IPS-18a (cell line): Measurements from ENCODE around the gene TMEM255B.
"Not testable (repeated sequence)": the region's sequence is repeated elsewhere in the genome, so short reads cannot be mapped to it uniquely, and the experiment has no call there.

Source experiments
- H3K27ac ChIP-seq: one replicate; pipeline ENCODE4 v1.5.1; 2013; ENCODE audit warnings: low read length
- H3K27me3 ChIP-seq: one replicate; pipeline ENCODE4 v1.6.1; 2013; ENCODE audit warnings: mild to moderate bottlenecking, low read length; ENCODE audit not compliant: control insufficient read depth, insufficient read depth
- H3K36me3 ChIP-seq: one replicate; pipeline ENCODE4 v1.6.1; 2013; ENCODE audit warnings: low read depth, low read length; ENCODE audit not compliant: control insufficient read depth
- H3K4me1 ChIP-seq: one replicate; pipeline ENCODE4 v1.6.1; 2013; ENCODE audit warnings: low read depth, low read length; ENCODE audit not compliant: control insufficient read depth
- H3K4me3 ChIP-seq: one replicate; pipeline ENCODE4 v1.5.1; 2013; ENCODE audit warnings: low read length
- H3K9ac ChIP-seq: one replicate; pipeline ENCODE4 v1.6.1; 2013; ENCODE audit warnings: mild to moderate bottlenecking, low read length, moderate library complexity
- H3K9me3 ChIP-seq: one replicate; pipeline ENCODE4 v1.6.1; 2013; ENCODE audit warnings: low read depth, low read length; ENCODE audit not compliant: control insufficient read depth

TMEM255B gene

DNA sequence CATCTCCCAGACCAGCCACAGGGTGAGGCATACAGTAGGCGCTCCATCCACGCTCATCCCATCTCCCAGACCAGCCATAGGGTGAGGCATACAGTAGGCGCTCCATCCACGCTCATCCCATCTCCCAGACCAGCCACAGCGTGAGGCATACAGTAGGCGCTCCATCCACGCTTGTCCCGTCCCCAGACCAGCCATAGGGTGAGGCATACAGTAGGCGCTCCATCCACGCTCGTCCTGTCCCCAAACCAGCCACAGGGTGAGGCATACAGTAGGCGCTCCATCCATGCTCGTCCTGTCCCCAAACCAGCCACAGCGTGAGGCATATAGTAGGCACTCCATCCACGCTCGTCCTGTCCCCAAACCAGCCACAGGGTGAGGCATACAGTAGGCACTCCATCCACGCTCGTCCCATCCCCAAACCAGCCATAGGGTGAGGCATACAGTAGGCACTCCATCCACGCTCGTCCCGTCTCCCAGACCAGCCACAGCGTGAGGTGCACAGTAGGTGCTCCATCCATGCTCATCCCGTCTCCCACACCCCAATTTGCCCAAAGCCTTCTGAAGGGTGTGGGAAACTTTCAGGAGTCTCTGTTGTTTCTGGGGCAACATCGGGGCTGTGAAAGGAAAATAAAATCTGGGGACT, 13.4 kb upstream of the TMEM255B start:
- H3K9ac ChIP-seq, H3K36me3 ChIP-seq, H3K27ac ChIP-seq, H3K4me3 ChIP-seq, H3K9me3 ChIP-seq, H3K27me3 ChIP-seq: not testable (repeated sequence)
- H3K4me1 ChIP-seq, result peaks cover 11% of the 10 kb centered on the region

DNA sequence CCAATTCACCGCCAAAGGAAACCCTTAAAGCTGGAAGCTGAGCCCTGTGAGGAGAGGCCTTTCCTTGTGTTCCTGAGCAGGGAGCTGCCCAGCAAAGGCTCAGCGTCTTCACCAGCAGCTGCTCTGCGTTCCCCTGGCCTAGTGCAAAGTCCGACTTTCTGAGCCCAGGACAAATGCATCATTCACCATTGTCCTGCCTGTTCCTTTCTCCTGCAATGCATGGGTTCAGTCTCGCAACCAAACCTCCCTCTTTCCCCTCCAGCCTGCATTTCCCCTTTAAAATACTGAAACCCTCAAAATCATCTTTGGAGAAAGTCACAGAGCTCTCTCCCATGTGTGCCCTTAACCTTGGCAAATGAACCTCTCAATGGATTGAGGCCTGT, 12.9 kb upstream of the TMEM255B start:
- H3K27ac ChIP-seq, result no peak overlapping the region

DNA sequence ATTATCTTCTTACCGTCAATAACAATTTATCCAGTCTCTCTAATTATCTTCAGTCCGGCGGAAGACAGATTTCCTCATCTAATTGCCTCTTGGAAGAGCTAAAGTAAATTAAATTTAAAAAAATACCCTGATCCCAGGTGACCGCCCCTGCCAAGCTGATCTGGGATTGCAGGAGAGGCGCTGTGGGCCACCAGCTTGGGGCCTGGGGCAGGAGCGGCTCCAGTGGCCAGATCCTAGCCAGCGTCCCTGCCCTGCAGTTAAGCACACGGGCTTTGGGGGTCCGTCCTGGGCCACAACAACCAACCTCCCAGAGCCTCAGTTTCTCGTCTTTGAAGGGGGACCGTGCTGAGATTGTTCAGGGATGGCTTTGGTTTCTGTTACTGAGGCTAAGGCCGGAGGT, 12.4 kb upstream of the TMEM255B start:
- no peak overlapping the region for H3K4me3 ChIP-seq
- no peaks in the 10 kb centered on the region for H3K9me3 ChIP-seq
- H3K4me1 ChIP-seq, result peaks cover 8% of the 10 kb centered on the region
- H3K9ac ChIP-seq, result no peak overlapping the region
- no peaks in the 10 kb centered on the region for H3K27me3 ChIP-seq
- no peaks in the 10 kb centered on the region for H3K36me3 ChIP-seq
- no peak overlapping the region for H3K27ac ChIP-seq

More for the DNA sequence above, 12.9 kb upstream of the TMEM255B start:
- Histone ChIP-seq H3K27me3 (no peaks in the 10 kb centered on the region), H3K9me3 (no peaks in the 10 kb centered on the region), H3K9ac (no peak overlapping the region), H3K4me3 (no peak overlapping the region), H3K36me3 (no peaks in the 10 kb centered on the region), H3K4me1 (peaks cover 11% of the 10 kb centered on the region)

DNA sequence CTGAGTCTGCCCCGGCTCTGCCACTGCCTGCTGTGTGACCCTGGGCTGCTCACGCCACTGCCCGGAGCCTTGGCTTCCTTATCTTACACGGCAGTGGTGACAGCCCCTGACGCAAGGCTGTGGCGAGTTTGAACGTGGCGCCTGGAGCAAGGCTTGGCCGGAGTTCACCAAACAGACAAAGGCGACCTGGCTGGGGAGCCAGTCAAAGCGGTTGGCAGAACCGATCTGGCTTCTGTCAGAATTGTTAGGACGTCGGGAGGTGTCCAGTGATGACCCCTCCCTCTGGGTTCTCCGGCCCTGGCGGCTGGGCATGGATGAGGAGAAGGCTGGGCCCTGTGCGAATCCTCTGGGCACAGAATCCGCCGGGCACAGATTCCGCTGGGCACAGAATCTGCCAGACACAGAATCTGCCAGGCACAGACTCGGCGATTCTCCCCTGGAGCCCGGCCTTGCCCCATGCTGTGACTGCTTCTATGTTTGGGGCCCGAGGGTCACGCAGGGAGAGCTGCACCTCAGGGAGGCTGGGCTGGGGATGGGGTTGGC, 11.7 kb upstream of the TMEM255B start:
- H3K9ac ChIP-seq, result no peak overlapping the region
- no peaks in the 10 kb centered on the region for H3K36me3 ChIP-seq
- no peak overlapping the region for H3K27ac ChIP-seq
- no peak overlapping the region for H3K4me3 ChIP-seq
- no peaks in the 10 kb centered on the region for H3K9me3 ChIP-seq
- peaks cover under 1% of the 10 kb centered on the region for H3K4me1 ChIP-seq
- H3K27me3 ChIP-seq, result no peaks in the 10 kb centered on the region

DNA sequence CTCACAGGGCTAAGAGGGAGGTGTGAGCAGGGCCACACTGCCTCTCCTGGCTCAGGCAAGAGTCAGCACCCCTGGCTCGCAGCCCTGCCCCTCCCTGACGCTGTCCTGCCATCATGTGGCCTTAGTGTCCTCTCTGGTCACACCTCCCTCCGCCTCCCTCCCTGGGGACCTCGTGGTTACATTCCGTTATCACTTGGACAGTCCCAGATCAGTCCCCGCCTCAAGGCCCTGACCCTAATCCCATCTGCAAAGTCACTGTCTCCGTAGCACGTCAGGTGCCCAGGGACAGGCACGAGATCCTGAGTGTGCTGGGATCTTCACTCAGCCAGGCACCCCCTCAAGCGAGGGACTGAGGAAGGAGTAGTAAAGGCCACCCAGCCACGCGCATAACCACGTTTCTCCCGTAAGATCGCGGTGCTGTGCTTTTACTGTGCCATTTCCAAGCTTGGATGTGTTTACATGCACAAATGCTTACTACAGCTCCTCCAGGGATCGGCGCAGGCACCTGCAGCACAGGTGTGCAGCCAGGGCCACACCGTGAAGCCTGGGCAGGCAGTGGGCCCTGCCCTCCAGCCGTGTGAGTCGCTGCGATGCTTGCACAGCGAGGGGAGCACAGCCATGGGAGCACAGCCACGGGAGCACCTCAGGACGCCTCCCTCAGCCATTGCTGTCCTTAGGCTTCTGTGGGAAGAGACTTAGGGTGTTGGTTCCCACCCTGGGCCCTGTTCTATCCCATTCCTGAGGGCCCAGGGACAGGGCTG, 10.7 kb upstream of the TMEM255B start:
- H3K27ac ChIP-seq, result no peak overlapping the region
- no peaks in the 10 kb centered on the region for H3K27me3 ChIP-seq
- no peaks in the 10 kb centered on the region for H3K4me1 ChIP-seq
- H3K4me3 ChIP-seq, result no peak overlapping the region
- no peaks in the 10 kb centered on the region for H3K36me3 ChIP-seq
- H3K9ac ChIP-seq, result no peak overlapping the region
- no peaks in the 10 kb centered on the region for H3K9me3 ChIP-seq

DNA sequence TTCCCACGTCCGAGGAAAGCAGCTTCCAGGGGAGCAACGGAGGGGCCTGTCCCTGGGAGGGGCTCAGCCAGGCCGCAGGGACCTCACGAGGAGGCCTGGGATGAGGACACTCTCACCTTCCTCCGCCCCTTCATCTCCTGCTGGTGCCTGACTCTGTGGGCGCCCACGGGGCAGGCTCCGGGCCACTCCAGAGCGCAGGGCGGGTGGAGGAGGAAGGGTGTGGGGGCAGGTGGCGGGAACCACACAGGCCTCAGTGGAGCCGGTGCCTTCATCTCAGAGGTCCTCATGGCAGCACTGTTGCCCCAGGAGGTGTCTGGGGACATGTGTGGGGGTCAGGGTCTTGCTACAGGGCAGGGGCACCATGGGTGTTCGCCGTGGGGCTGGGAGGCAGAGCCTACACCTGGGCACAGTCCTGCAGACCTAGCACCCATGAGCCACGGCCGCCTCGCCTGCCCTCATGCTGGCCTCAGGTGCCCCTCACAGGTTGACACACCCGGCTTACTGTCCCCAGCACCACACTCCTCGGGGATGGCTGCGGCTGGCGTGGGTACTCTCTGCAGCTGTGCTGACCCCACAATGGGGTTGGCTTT, 10.1 kb upstream of the TMEM255B start:
- H3K4me1 ChIP-seq, result no peaks in the 10 kb centered on the region
- no peak overlapping the region for H3K4me3 ChIP-seq
- no peaks in the 10 kb centered on the region for H3K27me3 ChIP-seq
- no peaks in the 10 kb centered on the region for H3K36me3 ChIP-seq
- H3K9me3 ChIP-seq, result no peaks in the 10 kb centered on the region
- no peak overlapping the region for H3K9ac ChIP-seq
- H3K27ac ChIP-seq, result no peak overlapping the region

DNA sequence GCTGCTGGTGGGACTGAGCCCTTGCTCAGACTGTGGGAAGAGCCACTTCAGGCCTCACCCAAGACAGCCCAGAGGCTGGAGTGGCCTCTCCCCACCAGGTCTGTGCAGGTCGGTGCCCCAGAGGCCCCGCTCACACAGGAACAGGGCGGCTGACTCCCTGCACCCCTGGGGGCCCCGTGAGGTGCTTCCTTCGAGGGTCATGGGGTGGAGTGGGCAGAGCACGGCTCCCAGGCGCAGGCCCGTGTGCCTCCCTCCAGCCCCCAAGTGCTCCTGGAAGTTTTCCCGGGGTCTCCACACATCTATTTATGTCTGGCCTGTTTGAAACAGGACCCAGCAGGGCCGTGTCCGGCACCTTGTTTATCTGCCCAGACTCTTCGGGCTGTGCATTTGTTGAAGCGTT, 9.5 kb upstream of the TMEM255B start:
- H3K4me3 ChIP-seq, result no peak overlapping the region

DNA sequence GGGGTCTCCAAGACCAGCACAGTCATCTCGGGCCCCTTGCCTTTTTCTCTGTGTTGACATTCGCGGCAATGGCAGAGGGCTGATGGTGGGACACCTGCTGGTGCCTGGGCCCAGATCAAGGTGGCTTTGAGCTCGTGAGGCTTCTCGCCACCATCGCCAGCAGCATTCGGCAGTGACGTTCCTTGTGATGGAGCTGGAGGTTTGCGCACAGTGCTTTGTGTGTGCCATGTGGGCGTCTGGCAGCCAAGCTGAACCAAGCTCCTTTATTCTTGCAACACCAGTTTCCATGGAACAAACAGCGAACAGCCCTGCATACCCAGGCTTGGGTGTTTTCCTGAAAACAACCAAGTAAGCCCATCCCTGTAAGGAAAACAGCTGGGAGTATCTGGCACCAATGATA, 9.1 kb upstream of the TMEM255B start:
- Histone ChIP-seq H3K27ac (no peak overlapping the region), H3K36me3 (no peaks in the 10 kb centered on the region), H3K9ac (no peak overlapping the region), H3K27me3 (no peaks in the 10 kb centered on the region), H3K4me1 (no peaks in the 10 kb centered on the region), H3K9me3 (no peaks in the 10 kb centered on the region), H3K4me3 (no peak overlapping the region)

More for the DNA sequence above, 9.5 kb upstream of the TMEM255B start:
- Histone ChIP-seq H3K9me3 (no peaks in the 10 kb centered on the region), H3K9ac (no peak overlapping the region), H3K4me1 (no peaks in the 10 kb centered on the region), H3K27ac (no peak overlapping the region), H3K36me3 (no peaks in the 10 kb centered on the region), H3K27me3 (no peaks in the 10 kb centered on the region)

DNA sequence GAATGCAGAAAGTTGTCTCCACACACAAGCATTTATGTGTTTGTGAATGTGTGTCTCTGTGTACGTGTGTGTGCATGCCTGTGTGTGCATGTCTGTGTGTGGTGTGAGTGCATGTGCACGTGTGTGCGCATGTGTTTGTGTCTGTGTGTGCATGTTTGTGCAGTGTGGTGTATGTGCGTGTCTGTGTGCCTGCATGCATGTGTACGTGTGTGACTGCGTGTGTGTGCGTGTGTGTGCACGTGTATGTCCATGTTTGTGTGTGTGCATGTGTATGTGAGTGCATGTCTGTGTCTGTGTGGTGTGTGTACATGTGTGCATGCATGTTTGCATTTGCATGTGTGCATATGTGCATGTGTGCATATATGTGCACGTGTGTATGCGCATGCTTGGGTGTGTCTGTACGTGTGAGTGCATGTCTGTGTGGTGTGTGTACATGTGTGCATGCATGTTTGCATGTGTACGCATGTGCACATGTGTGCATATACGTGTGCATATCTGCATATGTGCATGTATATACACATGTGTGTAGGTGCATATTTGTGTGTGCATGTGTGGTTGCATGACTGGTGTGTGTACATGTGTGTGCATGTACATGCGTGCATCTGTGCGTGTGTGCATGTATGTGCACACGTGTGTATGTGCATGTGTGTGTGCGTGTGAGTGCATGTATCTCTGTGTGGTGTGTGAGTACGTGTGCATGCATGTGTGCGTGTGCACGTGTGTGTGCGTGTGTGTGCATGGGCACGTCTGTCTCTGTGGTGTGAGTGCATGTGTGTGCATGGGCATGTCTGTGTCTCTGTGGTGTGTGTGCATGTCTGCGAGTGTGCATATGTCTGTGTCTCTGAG, 8.2 kb upstream of the TMEM255B start:
- Histone ChIP-seq H3K27me3 (no peaks in the 10 kb centered on the region), H3K9ac (no peak overlapping the region), H3K4me1 (no peaks in the 10 kb centered on the region), H3K4me3 (no peak overlapping the region), H3K9me3 (no peaks in the 10 kb centered on the region), H3K27ac (no peak overlapping the region), H3K36me3 (no peaks in the 10 kb centered on the region)

DNA sequence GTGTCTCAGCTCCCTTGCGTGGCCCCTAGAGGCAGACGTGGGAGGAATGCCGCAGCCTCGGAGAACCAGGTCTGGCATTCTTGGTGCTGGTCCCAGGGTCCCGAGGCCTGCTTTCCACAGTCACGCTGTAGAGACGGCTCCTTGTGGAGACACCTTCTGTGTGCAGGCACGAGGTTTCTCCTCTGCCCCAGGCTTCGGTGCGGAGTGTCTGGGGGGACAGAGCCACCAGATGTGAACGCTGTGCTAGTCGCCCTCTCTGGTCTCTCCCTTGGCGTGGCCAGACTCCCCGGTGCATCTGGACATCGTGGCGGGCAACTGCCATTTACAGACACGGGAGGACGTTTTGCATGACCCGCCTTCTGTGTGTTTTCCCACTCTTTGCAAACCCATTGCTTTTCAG, 7.5 kb upstream of the TMEM255B start:
- Histone ChIP-seq H3K9me3 (no peaks in the 10 kb centered on the region), H3K36me3 (no peaks in the 10 kb centered on the region), H3K4me3 (no peak overlapping the region), H3K27ac (no peak overlapping the region), H3K27me3 (no peaks in the 10 kb centered on the region), H3K4me1 (no peaks in the 10 kb centered on the region), H3K9ac (no peak overlapping the region)
